IPS-18c (cell line): Measurements from ENCODE around the gene NUFIP2.
"Not testable (repeated sequence)": the region's sequence is repeated elsewhere in the genome, so short reads cannot be mapped to it uniquely, and the experiment has no call there.

ENCODE experiments used
- H3K4me3 ChIP-seq: 2 replicates; pipeline ENCODE4 v1.7.0; 2013; ENCODE audit warnings: low read depth, mild to moderate bottlenecking, low read length, moderate library complexity; ENCODE audit not compliant: insufficient read depth
- H3K9me3 ChIP-seq: one replicate; pipeline ENCODE4 v1.6.1; 2013; ENCODE audit warnings: mild to moderate bottlenecking, low read length, moderate library complexity; ENCODE audit not compliant: control insufficient read depth, insufficient read depth

NUFIP2 gene

GRCh38 chr17:29293890-29294579 is at the start of gene NUFIP2:
Gene NUFIP2 (minus strand): TSS chr17:29294148. CDS start chr17:29294059, 89 bp downstream.
- no peaks in the 10 kb centered on the region for H3K9me3 ChIP-seq
- H3K4me3 ChIP-seq = peak within 1 kb of the TSS; percentile 96

- Histone ChIP-seq H3K4me3 (no peak overlapping the region), H3K9me3 (no peaks in the 10 kb centered on the region)
Measured at GRCh38 chr17:29342158-29342765, 48.3 kb upstream of the NUFIP2 start.

- no peaks in the 10 kb centered on the region for H3K9me3 ChIP-seq
Measured at GRCh38 chr17:29341726-29342125, 47.8 kb upstream of the NUFIP2 start.

GRCh38 chr17:29339016-29339415 is 45.1 kb upstream of the NUFIP2 start:
- not testable (repeated sequence) for H3K9me3 ChIP-seq, H3K4me3 ChIP-seq

More at GRCh38 chr17:29341726-29342125, 47.8 kb upstream of the NUFIP2 start:
- no peak overlapping the region for H3K4me3 ChIP-seq

- no peaks in the 10 kb centered on the region for H3K9me3 ChIP-seq
- H3K4me3 ChIP-seq = no peak overlapping the region
Measured at GRCh38 chr17:29331708-29332085, 37.7 kb upstream of the NUFIP2 start.

GRCh38 chr17:29331075-29331707 is 37.2 kb upstream of the NUFIP2 start:
- Histone ChIP-seq H3K9me3 (no peaks in the 10 kb centered on the region), H3K4me3 (no peak overlapping the region)

- H3K4me3 ChIP-seq = no peak overlapping the region
- H3K9me3 ChIP-seq = no peaks in the 10 kb centered on the region
Measured at GRCh38 chr17:29327412-29327811, 33.5 kb upstream of the NUFIP2 start.

GRCh38 chr17:29326023-29326813 is 32.3 kb upstream of the NUFIP2 start:
- Histone ChIP-seq H3K4me3 (no peak overlapping the region), H3K9me3 (no peaks in the 10 kb centered on the region)

GRCh38 chr17:29322363-29322762 is 28.4 kb upstream of the NUFIP2 start:
- no peak overlapping the region for H3K4me3 ChIP-seq
- H3K9me3 ChIP-seq = no peaks in the 10 kb centered on the region

GRCh38 chr17:29303386-29303785 is 9.4 kb upstream of the NUFIP2 start:
- Histone ChIP-seq H3K4me3 (no peak overlapping the region), H3K9me3 (no peaks in the 10 kb centered on the region)

GRCh38 chr17:29299031-29299430 is 5.1 kb upstream of the NUFIP2 start:
- H3K4me3 ChIP-seq = no peak overlapping the region

GRCh38 chr17:29295420-29295819 is 1.5 kb upstream of the NUFIP2 start:
- no peak overlapping the region for H3K4me3 ChIP-seq
- H3K9me3 ChIP-seq = no peaks in the 10 kb centered on the region

More at GRCh38 chr17:29299031-29299430, 5.1 kb upstream of the NUFIP2 start:
- H3K9me3 ChIP-seq = no peaks in the 10 kb centered on the region

- no peaks in the 10 kb centered on the region for H3K9me3 ChIP-seq
- H3K4me3 ChIP-seq = peak overlapping the region; percentile 38; the same call in 1 of the 2 replicates
Measured at GRCh38 chr17:29294580-29294900, 592 bp upstream of the NUFIP2 start.

- Histone ChIP-seq H3K4me3 (peak overlapping the region; percentile 96), H3K9me3 (no peaks in the 10 kb centered on the region)
Measured at GRCh38 chr17:29292992-29293889, 707 bp downstream of the NUFIP2 start.

- peak overlapping the region; percentile 96 for H3K4me3 ChIP-seq
- no peaks in the 10 kb centered on the region for H3K9me3 ChIP-seq
Measured at GRCh38 chr17:29292071-29292991, 1.6 kb downstream of the NUFIP2 start.
